Gastrocnemius medialis (tissue), 4 donors: ENCODE measurements around the gene FRY. TPM values are rescaled to one million over a fixed set of nuclear protein-coding genes. Genes with fewer than 3 reads are reported as not detected.

Source experiments
- ATAC-seq, 2 donors: fragments of 150-250 bp; one replicate each; pipeline ENCODE4 v1.9.1; 2016
- DNase-seq, 2 donors: peaks; one replicate each; pipeline ENCODE4 v3.0.0-alpha.2; 2019
- H3K27ac ChIP-seq, 4 donors: fragments of 200-600 bp; sonication (generic); 1 replicate in 1 of 4; 2 replicates in 3 of 4; pipeline ENCODE4 v1.5.1; 2016 to 2018; ENCODE audit warnings: mild to moderate bottlenecking in 2 of 4, moderate library complexity in 1 of 4
- H3K27me3 ChIP-seq, 3 donors: fragments of 200-600 bp; sonication (generic) in 2 of 3; 1 replicate in 1 of 3; 2 replicates in 2 of 3; pipeline versions ENCODE4 v1.5.1 to v1.6.0; 2016 to 2019; ENCODE audit warnings: mild to moderate bottlenecking in 1 of 3, moderate library complexity in 1 of 3
- H3K36me3 ChIP-seq, 2 donors: fragments of 200-600 bp; sonication (generic) in 1 of 2; one replicate each; pipeline ENCODE4 v1.5.1; 2017 to 2018
- H3K4me1 ChIP-seq, 2 donors: fragments of 200-600 bp; sonication (generic) in 1 of 2; one replicate each; pipeline ENCODE4 v1.5.1; 2016 to 2017; ENCODE audit warnings: mild to moderate bottlenecking in 2 of 2
- H3K4me3 ChIP-seq, 4 donors: fragments of 200-600 bp; sonication (generic) in 3 of 4; 1 replicate in 1 of 4; 2 replicates in 3 of 4; pipeline ENCODE4 v1.5.1; 2016 to 2019; ENCODE audit warnings: mild to moderate bottlenecking in 2 of 4
- H3K9me3 ChIP-seq, 3 donors: fragments of 200-600 bp; sonication (generic) in 2 of 3; 1 replicate in 1 of 3; 2 replicates in 2 of 3; pipeline ENCODE4 v1.5.1; 2016 to 2019
- CTCF ChIP-seq, 5 experiments: fragments of 450-650 bp in 3 of 5; fragments of 200-600 bp in 2 of 5; sonication (generic) in 2 of 5; IDR thresholded peaks in 4 of 5; conservative IDR thresholded peaks in 1 of 5; 1 replicate in 4 of 5; 2 replicates in 1 of 5; pipeline ENCODE4 v1.5.1; 2016 to 2019; ENCODE audit warnings: antibody characterized with exemption in 5 of 5, mild to moderate bottlenecking in 3 of 5, moderate library complexity in 3 of 5
- POLR2A ChIP-seq, 2 donors: fragments of 450-650 bp; IDR thresholded peaks; one replicate each; pipeline ENCODE4 v1.6.1; 2017; ENCODE audit warnings: antibody characterized with exemption in 2 of 2, mild to moderate bottlenecking in 2 of 2, moderate library complexity in 2 of 2
- in situ Hi-C, 4 donors: fragments of 200-750 bp; cut with MboI; loops; one replicate each; pipeline versions ENCODE4 v1.15.0 to v1.8.0; 2017; ENCODE audit warnings: low sequenced_read_pairs in 4 of 4
- intact Hi-C: fragments of 100-400 bp; cut with DNase I; formaldehyde crosslinking; loops from one replicate; pipeline ENCODE4 v1.15.1; 2023; ENCODE audit warnings: low total_unique reads
- total RNA-seq, 4 donors: library from RNA; depleted of rRNA; stranded (reverse); fragments of >200 nt; gene quantifications; one replicate each; pipeline versions ENCODE4 v1.1.0 to v1.2.3, GENCODE V29; 2016

Gene FRY
- total RNA-seq, 4 donors from 2014 or later = 10.1 to 48.3 (median 21.4) TPM

- in situ Hi-C loops (no loop called here), intact Hi-C loops (no loop called here)
- Histone ChIP-seq H3K9me3 (no peaks in the 10 kb centered on the region), H3K27me3 (no peaks in the 10 kb centered on the region), H3K27ac (no peak overlapping the region), H3K36me3 (no peaks in the 10 kb centered on the region), H3K4me3 (no peak overlapping the region), H3K4me1 (peaks cover 0 to 6% of the 10 kb centered on the region in 2 donors)
- no peak for ATAC-seq
- no peak for DNase-seq
- TF ChIP-seq CTCF (IDR thresholded peaks at IDR 0.05 in 4 of 5, conservative IDR thresholded peaks at IDR 0.05 in 1 of 5) = no peak
Observed at GRCh38 chr13:32107973-32108372, 76.4 kb downstream of the FRY start.

DNA sequence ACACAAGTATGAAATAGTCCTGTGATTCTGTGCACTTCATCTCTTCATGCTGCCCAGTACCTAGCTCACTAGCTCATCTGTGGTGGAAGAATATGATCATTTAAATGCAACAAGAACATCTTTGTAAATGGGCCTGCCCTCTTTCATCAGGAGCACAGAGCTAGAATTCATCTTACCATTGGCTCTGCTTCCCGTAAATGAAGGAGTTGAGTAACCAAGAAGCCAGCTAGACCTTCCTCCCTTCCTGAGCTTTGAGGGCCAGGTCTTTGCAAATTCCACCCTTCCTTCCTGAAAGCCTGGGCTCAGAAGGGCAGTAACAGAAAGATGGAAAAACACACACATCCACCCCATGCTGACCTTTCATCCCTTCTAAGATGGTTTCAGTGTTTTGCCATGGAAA is 82.0 kb downstream of the FRY start:
- H3K27me3 ChIP-seq = no peaks in the 10 kb centered on the region
- peak overlapping the region in 2 of 4 donors; percentile 5 to 77 for H3K27ac ChIP-seq
- ATAC-seq = no peak
- H3K4me1 ChIP-seq = peaks cover 4 to 31% of the 10 kb centered on the region in 2 donors
- intact Hi-C loops = no loop called here
- H3K36me3 ChIP-seq = no peaks in the 10 kb centered on the region
- no peak overlapping the region for H3K4me3 ChIP-seq
- TF ChIP-seq CTCF (IDR thresholded peaks at IDR 0.05 in 4 of 5, conservative IDR thresholded peaks at IDR 0.05 in 1 of 5) (no peak), POLR2A (IDR thresholded peaks at IDR 0.05) (no peak)
- DNase-seq = no peak
- in situ Hi-C loops = no loop called here
- H3K9me3 ChIP-seq = no peaks in the 10 kb centered on the region

DNA sequence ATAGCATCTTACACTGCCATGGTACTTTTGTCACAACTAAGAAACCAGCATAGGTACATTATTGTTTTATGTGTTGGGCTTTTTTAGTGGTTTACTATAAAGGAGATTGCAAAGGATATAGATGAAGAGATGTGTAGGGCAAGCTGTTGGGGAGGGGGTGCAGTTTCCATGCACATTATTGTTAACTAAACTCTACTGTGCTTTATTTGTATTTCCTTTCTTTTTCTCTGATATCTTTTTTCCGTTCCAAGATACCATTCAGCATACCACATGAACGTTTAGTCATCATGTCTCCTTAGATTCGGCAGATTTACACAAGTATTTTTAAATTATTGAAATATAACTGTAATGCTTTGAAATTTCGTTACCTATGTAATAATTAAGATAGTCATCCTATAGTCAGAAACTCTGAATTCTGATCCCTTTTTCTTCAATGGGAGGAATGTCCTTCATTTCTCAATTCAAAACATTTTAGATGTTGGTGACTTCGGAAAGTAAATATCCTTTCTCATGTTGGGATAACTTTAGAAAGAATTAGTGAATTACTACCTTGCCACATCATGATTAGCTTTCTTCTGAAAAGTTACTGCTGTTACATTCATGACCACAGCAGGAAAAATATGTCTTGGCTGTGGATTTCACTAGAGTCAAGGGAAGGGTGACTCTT is 82.8 kb downstream of the FRY start:
- no peak for ATAC-seq
- DNase-seq = no peak

GRCh38 chr13:32115066-32115465 is 83.5 kb downstream of the FRY start:
- TF ChIP-seq CTCF (IDR thresholded peaks at IDR 0.05 in 4 of 5, conservative IDR thresholded peaks at IDR 0.05 in 1 of 5) = no peak
- no peak for TF ChIP-seq POLR2A (IDR thresholded peaks at IDR 0.05)
- no peaks in the 10 kb centered on the region for H3K36me3 ChIP-seq
- DNase-seq (no peak), ATAC-seq (no peak)
- in situ Hi-C loops (no loop called here), intact Hi-C loops (loop anchor here (5.0 kb wide), 1 partner anchor 83 kb away; the partner anchor contains the start of gene FRY)
- no peaks in the 10 kb centered on the region for H3K27me3 ChIP-seq
- no peak overlapping the region for H3K4me3 ChIP-seq
- H3K4me1 ChIP-seq = peaks cover 9 to 42% of the 10 kb centered on the region in 2 donors
- H3K9me3 ChIP-seq = no peaks in the 10 kb centered on the region
- H3K27ac ChIP-seq = peak overlapping the region; percentile 76 to 82 (median 80)

More for the DNA sequence above, 82.8 kb downstream of the FRY start:
- Histone ChIP-seq H3K36me3 (no peaks in the 10 kb centered on the region), H3K9me3 (no peaks in the 10 kb centered on the region), H3K27ac (peak overlapping the region; percentile 76 to 82 (median 80)), H3K4me3 (no peak overlapping the region), H3K4me1 (peaks cover 9 to 38% of the 10 kb centered on the region in 2 donors), H3K27me3 (no peaks in the 10 kb centered on the region)
- no peak for TF ChIP-seq POLR2A (IDR thresholded peaks at IDR 0.05)
- in situ Hi-C loops = no loop called here
- intact Hi-C loops = no loop called here

GRCh38 chr13:32116210-32116609 is 84.6 kb downstream of the FRY start:
- Histone ChIP-seq H3K36me3 (no peaks in the 10 kb centered on the region), H3K9me3 (no peaks in the 10 kb centered on the region), H3K4me3 (no peak overlapping the region), H3K27ac (peak overlapping the region; percentile 76 to 82 (median 80)), H3K4me1 (peaks cover 9 to 42% of the 10 kb centered on the region in 2 donors), H3K27me3 (no peaks in the 10 kb centered on the region)
- in situ Hi-C loops (no loop called here), intact Hi-C loops (loop anchor here (2.0 to 5.0 kb wide), 2 partner anchors 55 to 84 kb away; partner anchors contain the start of gene FRY)
- DNase-seq (no peak), ATAC-seq (no peak)
- TF ChIP-seq POLR2A (IDR thresholded peaks at IDR 0.05) = no peak
- no peak for TF ChIP-seq CTCF (IDR thresholded peaks at IDR 0.05 in 4 of 5, conservative IDR thresholded peaks at IDR 0.05 in 1 of 5)
